Myocyte (in vitro differentiated cells): Measurements from ENCODE around the gene C1orf53. TPM values are rescaled to one million over a fixed set of nuclear protein-coding genes. Genes with fewer than 3 reads are reported as not detected.

ENCODE experiments used
- DNase-seq: peaks from one replicate; pipeline ENCODE4 v3.0.0-alpha.2; 2012; ENCODE audit warnings: low read depth
- total RNA-seq: library from RNA; depleted of rRNA; stranded (reverse); fragments of >200 nt; gene quantifications from 2 replicates; pipeline ENCODE4 v1.2.3, GENCODE V29; 2014

Gene C1orf53
- total RNA-seq, 1 donor from 2014 or later, result 12.4 TPM

DNA sequence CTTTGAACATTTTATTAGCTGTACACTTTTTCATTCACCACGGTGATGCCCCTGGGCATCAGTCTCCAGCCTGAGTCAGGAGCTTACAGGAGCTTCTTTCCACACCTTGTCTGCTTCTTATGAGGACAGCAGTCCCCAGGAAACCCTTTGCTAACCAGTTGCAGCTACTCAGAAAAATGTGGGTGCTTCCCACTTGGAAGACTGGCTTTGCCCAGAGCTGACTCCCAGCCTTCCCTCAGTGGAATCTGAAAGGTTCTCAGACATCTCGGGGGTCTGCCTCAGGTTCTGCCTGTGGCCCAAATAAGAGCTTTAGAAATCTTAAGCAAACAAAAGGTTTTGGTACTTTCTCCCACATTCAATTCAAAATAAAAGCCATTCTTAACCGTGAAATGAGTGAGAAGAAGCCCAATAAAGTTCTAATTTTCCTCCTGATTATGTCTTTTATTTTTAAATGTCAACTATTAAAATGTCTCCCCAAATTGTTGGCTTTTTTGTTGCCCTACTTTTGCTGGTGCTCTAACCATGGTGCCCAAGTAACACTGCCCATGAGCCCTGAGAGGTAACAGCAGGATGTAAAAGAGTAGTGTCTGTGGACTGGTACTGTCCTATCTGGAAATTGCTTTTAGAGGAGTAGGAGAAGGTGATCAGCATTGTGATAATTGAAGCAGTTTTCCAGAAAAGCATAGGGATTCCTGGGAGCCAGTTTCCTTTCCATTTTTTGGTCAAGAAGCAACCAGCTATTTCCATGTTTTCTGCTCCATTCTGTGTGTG is 5.6 kb downstream of the C1orf53 start:
- no peak for DNase-seq

DNA sequence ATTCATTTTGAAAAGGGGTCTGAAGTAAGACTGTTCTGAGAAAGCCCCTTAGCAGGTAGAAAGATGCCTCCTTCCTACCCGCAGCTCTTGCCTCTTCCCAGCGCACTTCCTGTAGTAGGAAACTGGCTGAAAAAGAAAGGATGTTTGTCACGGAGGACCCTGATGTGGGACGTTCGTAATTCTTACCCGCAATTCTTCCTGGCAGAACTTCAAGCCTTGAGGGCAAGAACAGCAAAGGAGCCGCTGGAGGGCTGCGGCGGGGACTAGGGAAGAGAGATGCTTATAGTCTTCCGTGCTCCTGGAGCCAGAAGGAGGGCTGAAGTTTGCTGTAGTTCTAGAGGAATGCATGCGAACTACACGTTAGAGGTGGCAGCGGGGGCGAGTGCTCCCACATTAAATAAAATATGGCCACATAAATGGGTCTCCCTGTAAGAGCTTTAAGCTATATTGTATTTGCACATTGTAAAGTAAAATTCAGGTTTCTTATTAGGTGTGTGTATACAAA is 6.3 kb downstream of the C1orf53 start:
- DNase-seq, result no peak

DNA sequence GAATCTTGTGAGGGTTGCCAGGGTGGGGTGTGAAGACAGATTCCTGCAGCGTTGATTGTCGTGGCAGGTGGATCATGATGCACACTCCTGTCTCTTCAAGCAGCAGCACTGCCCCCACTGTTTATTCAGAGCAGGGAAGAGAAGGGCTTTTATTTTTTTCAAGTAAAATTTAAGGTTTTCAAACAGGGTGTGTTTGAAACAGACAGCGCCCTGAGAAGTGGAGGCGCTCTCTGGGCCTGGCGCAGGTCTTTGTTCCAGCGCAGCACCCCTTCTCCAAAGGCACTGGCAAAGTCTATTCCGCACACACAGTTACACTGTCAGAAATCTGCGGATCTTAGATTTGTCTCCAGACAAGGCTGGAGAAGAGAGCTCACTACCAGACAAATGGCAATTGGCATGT is 7.0 kb downstream of the C1orf53 start:
- DNase-seq, result no peak

DNA sequence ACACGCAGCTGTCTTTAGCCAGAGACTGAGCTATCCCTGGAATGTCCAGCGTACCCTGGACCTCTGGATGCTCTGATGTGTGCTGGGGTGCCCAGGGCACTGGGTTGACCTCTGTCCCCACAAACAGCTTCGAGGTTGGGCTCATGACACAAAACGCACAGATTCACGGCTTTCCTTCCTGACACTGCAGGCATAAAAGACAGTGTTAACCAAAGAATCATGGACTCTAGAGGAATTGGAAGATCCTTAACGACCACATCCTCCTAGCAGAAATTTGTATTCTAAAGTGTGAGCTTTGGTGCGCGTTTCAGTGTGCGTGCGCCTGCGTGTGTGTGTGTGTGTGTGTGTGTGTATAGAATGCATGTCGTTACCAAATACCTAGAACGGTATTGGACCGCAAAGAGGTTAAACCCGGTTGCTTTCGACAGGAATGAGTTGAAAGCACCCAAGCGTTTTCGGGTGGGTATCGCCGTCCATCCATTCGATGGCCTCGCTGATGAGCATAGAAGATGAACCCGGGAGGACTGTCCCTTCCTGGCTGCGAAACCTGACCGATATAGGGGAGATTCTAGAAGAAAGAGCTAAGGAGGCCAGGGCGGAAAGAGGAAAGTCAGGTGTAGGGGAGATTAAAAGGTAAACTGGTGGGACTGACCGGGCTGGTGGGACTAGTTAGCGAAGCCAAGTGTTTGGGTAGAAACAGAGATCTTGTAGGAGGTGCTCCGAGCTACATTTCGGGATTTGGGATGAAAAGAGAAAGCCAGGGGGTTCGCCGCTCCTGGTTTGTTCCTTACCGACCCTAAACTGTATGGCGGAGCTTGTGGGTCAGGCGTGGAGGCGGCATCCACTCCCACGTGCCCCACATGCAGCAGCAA is 7.9 kb downstream of the C1orf53 start:
- no peak for DNase-seq

DNA sequence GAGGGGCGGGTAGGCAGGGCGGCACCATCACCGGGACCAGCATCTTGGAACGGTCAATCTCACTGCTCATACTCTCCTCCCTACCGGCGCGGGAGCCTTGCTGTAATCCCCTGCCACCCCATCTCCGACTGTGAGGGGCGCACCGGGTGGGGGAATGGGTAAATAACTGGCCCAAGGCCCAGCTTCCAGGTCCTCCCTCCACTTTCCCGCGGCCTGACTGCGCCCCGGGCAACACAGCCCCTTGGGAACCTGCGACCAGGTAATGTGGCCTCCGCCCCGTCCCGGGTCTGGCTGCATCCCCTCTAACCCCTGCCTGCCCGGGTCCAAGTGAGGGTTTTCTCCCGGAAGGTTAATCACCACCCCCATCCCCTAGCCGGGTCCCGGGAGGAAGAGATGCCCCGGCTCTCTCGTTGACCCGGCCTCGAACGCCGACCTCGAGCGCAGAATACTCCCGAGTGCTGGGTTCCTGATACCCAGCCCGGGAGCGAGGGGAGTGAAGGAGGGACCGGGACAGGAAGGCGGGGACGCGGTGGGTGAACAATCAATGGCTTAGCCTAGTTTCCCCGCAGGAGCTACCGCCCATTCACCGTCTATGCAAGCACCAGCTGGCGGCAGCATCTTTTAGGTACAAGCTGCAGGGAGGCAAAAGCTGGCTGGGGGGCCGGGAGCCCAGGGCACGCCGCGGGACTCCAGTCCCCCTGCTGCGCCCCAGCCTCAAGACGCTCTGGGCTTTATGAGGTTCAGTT is 8.9 kb downstream of the C1orf53 start:
- DNase-seq, result no peak

DNA sequence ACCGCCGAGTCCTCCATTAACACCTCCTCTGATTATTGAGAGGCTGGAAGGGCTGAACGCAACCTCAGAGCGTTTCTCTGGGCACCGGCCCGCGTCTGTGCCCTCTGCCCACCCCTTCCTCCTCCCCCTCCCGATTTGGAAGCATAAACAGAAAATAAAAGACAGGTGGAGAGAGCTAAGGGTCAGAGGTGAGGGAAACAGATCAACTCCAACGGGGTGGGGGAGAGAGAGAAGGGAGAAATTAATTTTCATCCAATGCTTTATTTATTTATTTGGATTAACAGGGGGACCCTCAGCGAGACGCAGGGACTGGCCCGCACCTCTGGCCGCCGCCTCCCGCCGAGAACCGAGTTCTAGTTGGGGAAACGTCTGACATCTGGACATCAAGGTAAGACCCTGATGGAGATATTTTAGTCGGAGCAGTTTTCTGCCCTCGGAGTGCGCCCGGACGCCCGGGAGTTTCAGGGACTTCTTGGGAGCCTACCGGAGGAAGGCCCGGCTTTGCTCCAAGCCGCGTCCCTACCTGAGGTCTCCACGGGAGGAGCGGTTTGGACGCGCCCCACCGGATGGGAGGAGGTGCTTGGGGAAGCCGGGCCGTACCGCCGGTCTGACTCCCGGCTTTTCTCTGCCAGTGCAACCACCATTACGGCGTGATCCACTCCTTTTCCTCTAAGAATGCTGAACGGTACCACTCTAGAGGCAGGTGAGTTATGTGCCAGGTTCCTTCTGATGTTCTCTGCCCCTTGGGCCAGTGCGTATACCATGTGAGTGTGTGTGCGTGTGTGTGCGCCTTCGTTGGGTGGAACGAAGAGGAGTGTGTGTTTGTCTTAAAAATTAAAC is 9.6 kb downstream of the C1orf53 start:
- DNase-seq, result no peak

DNA sequence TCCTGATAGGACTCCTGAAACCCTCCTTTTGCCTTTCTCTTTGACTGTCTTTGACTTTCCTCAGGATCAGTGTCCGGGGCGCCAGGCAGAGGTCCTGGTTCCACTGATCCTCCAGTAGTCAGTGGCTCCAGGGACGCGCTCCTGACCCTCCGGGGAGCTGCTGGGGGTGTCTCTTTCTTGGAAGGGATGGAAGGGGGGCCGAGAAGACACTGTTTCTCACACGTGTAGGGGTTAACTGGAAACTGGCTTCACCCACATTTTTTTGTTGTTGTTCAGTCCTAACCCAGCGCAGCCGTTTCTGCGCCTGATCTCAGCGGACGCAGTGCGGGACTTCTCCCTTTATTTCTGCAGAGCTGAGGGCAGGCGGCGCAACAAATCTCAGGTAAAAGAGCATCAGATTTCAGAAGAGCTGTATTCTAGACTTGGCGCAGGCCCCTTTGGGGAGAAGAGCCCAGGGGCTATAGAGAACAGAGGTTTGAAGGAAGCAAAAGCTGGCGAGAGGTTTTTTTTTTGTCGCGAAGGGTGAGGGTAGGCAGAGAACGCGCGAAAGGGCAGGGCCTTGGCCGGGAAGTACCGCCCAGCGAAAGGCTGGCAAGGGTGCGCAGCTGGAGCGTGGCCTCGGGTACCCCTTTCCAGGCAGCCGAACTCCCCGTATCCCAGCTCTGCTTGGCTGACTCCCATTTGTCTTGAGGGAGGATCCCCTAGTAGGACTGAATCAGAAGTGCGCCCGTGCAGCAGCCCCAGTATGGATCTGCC is 10.5 kb downstream of the C1orf53 start:
- no peak for DNase-seq

DNA sequence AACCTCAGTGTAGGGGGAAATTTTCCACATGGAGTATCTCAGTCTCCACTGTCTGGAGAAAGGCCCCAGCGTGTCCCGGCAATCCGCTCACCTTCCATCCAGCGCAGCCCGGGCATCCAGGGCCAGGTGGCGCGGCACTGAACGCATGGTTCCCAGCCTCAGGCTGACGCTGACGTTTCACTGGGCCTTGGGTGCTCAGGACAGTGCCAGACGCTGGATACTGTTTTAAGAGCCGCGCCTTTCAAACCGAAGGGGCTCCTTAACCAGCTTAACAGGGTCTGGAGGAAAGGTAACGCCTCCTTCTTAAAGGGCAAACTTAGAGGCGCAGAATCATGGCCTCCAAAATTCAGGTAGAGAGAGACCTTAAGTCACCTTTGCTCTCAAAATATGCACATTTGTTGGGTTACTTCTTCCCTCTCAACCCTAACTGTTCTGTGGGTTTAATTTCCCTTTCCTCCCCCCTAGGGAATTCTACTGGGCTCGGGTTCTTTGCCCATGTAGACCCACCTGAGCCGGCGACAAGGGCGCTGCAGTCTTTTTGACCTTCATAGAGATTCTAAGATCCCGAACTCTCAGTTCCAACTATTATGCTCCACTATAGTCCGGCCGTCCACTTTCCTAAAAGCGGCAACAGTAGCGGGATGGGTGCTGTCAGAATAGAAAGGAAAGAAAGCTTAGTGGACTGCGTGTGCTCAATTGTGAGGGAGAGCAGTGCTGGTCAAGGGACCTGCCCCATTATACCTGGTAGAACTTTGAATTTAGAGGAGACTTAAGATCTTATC is 11.3 kb downstream of the C1orf53 start:
- DNase-seq, result no peak

DNA sequence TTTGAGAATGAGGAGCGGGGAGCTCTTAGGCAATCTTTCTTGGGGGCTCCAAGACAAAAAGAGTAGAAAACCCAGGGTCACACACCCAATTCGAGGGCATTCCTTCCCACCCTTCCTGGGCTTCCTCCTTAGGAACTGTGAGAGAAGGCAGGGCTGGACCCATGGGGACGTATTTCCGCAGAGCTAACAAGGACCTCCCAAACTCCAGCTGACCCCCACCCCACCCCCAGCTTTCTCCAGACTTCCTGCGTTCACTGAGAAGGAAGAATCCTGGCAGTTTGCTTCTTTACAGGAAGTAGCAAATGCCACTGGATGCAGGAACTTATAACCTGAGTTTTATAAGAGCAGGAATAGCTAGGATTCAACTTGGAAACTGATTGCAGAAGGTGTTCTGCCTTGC is 12.1 kb downstream of the C1orf53 start:
- DNase-seq, result no peak

DNA sequence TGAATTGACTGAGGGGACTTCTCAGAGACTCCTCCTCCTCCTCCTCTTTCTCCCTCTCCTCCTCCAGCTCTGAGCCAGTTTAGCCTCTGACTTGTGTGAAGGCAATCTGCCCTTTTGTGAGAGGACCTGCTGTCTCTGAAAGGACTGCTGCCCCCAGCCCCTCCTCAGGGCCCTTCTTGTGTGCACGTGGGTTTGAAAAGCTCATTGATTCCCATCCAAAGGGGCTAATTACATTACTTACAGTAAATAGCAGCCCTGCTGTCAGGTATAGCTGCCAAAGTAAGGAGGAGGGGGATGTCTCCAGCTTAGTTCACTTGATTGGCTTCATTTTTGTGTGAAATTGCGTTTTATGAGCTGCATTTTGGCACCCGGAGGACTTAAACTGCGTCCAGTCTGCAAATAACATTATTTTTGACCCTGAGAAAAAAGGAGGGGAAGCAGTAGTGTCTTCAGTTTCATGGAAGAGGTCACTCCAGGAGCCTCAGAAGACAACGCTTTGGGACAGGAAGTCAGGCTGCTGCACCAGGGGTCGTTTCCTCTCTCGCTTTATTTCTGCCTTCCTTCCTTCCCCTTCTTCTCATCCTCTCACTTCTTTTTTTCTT is 12.9 kb downstream of the C1orf53 start:
- no peak for DNase-seq

DNA sequence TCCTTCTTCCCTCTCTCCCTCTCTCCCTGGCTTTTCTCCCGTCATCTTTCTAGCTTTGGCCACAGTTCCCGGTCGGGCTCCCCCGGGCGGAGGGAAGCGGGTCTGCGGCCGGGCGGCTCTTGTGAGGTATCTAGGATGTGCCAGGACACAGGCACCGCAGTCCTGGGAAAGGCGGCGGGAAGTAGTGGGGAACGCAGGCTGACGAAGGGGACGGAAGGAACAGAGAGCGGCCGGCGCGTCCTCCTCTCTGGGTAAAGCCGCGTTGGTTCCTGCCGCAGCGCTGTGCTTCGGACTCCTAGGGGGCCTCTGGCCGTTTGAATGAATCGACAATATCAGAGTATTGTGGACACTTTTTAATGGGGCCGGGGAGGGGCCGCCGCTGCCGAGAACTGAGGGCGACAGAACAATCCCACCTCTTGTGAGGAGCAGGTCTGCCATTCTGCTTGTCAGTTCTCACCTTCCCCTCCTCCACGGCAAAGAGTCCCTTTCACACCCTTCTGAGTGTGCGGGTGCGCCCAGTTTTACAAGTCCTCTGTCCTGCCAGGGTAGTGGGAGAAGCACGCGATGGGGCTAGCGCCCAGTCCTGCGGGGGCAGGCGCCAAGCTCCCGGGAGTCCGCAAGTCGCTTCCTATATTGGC is 13.6 kb downstream of the C1orf53 start:
- DNase-seq, result peak; percentile 79

DNA sequence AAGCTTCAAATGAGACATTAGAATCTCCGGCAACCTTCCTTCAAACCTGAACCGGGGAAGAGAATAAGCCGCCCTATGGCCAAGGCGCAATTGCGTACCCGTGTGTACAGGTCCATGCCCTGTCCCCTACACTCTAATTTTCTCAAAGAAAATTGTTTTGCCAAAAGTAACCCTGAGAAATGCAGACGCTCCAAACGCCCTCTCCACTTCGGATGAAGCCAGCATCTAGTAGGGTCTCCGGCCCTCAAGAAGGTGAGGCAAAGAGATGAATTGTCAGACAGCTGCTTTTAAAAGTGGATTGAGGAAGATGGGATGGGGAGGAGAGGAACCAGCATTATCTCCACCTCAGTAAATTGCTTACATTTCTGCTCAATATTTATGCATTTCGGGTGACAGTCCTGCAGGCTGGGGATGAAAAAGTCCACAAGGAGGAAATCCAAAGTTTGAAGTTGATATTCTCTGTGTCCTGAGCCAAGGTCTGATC is 14.1 kb downstream of the C1orf53 start:
- no peak for DNase-seq

DNA sequence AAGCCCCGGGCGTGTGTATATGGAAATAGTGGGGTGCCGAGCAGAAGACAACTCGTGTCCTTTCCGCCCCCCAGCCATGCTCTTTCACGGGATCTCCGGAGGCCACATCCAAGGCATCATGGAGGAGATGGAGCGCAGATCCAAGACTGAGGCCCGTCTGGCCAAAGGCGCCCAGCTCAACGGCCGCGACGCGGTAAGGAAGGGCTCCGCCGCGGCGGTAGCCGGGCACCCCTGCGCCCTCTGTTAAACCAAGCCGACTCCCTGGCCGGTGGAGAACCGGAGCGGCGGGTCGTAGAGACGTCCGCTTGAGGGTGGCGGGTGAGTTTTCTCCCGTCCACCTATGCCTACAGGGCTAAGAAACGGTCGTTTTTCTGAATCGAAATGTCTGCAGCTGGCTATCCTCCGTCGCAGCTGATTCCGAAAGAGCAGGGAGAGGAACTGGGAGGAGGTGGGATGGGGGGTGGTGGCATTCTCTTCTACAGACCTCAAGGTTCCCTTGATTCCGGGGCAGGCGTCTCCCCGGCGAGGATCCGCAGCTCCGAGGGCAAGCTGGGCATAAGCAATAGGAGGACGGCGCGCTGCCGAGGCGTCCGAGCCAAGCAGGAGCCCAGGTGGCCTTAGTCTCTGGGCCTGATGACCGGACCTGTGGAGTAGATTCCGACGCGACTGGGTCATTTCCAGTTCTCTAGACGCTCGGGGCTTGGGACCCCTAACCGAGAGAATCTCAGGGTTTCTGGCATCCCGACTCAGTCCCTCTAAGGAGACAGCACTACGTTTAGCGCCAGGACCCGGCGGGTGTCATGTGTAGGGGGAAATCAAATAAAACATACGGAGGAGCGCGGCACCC is 15.6 kb downstream of the C1orf53 start:
- peak; percentile 31 for DNase-seq

DNA sequence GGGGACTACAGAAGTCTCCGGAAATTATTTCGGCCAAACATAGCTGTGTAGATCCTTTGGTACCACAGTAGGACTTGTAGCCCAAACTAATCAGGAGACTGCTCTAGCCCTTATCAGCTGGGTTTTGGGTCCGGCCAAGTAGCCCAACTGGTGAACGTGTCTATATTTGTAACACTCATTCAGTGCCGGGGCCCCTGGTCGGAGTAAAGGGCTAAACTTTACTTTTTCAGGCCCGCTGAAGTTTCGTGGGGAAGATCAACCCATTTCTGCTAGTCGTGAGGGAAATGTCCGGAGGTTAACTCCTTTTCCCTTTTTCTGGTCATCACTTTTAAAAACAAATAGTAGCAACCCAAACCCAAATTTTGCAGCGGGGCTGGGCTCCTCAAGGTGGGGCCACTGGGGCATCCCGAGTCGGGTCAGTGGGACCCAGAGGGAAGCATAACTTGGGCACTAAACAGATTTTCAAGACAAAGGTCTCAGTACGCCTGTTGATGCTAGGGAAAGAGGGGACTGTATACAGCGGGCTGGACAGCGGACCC is 16.4 kb downstream of the C1orf53 start:
- DNase-seq, result no peak

DNA sequence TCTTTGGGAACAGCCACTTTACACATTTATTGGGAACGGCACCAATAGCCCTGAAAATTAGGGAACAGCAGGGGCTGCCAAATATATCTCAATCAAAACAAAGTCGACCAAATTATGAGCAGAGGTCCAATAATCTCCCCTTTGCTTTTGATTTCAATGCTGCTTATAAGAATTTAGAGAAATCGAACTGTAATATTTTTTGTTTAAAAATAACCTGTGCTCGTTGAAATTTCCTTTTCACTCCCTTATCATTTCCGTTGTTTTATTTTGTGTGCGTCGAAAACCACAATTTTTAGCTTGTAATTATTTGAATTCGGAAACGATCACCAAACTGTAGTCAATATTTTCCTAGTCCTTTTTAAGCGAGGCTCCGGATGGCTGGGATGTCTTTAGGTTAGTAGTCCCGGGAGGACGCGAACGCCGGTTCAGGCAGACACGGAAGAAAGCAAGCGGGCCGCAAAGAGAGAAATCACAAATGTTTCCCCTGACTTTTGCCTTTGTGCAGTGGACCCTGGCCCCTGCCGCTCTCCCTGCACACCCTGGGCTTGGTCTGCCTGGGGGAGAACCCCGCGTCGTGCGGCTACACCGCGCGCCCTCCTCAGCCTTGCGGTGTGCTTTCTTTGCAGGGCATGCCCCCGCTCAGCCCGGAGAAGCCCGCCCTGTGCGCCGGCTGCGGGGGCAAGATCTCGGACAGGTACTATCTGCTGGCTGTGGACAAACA is 17.1 kb downstream of the C1orf53 start:
- no peak for DNase-seq

DNA sequence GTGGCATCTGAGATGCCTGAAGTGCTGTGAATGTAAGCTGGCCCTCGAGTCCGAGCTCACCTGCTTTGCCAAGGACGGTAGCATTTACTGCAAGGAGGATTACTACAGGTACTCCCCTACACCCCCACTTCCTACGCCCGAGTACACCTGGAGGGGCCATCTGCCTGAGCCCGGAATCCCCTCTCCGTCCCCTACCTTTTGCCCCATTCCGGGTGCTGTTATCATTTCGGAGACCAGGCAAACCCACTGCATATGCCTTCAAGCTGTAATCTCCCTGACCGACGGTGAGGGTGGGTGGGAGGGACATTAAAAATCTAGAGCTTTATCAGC is 17.6 kb downstream of the C1orf53 start:
- DNase-seq, result no peak
